ENCODE measurements around the gene S100PBP.
A peak's percentile ranks its signal among the peaks of the same experiment; 100 is the strongest.

The S100PBP gene

GRCh38 chr1:32871364-32872191, 54.1 kb downstream of the S100PBP start:
- peak; percentile 20 for DNase-seq

- no peak for DNase-seq
Observed at GRCh38 chr1:32872192-32872460, 54.7 kb downstream of the S100PBP start.

DNA sequence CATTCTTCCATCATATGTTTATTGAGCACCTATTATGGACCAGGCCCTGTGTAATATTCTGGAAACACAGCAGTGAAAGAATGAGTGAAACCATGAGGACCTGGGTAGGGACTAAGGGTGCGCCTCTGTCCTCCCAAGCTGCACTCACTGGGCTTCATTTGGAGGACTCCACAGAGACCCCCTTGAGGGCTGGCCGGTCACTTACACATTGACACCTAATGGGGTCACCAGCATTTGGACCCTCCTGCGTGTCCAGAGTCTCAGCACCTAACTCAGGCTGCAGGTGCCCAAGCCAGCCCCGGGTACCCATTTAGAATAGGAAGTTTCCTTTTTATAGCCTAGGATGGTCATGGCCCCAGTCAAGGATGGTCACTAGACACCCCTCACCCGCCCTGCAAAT, 56.0 kb downstream of the S100PBP start:
- DNase-seq: no peak

GRCh38 chr1:32874860-32875752, 57.7 kb downstream of the S100PBP start:
- DNase-seq: no peak

GRCh38 chr1:32876341-32877210, 59.1 kb downstream of the S100PBP start:
- peak; percentile 25 for DNase-seq

DNA sequence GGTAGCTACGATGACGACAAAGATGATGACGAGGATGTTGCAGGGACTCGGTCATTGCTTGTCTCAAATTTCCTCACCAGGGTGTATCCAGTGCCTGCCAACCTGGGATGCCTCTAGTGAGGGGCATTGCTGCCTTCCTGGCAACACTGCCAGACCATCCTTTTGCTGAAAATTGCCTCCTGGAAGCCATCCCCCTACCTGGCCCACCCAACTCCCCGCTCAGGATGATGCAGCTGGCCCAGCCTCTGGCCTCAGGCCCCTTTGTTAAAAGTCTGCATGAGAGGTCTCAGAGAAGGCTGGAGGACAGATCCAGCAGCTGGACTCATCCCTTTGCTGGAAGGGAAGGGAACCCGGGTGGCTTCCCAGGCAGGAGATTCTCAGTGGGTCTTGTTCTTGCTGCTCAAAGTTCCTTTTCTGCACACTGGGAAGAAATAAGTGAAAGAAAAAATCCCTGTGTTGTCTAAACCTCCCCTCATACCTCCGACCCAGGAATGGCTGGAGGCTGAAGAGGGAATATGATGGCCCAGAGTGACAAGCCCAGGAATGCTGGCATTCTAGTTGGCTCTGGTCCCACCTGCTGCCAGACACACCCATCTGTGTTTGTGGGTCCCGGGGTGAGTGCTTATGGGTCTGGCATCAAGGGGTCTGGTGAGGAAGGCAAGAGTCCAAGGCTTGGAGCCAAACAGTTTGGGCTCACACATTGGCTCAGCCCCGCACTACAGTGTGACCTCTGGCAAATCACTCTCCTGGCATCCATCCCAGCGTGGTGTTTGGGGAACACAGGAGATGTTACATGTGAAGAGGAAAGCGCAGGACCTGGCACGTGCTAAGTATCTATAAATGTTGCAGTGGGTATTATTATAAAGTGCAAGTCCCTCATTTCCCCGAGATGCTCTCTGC, 60.0 kb downstream of the S100PBP start:
- DNase-seq: no peak

- DNase-seq: no peak
Observed at GRCh38 chr1:32878183-32878582, 60.7 kb downstream of the S100PBP start.

DNA sequence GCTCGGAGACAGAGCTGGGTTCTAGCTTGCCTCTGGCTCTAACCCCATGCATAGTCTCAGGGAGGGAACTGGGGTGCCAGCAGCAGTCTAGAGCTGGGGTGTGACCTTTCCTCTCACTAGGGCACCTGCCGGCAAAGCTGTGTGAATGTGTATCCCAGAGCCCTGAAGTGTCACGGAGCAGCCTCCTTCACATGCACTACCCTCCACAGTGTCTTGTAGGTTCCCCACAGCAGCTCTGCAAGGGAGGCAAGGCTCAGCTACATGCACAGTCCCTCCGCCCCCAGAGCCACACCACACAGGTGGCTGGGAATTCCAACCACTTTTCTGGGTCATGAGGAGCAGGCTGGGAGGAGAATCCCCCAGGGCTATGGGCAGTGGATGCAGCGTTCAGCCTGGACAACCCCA, 61.2 kb downstream of the S100PBP start:
- no peak for DNase-seq

DNA sequence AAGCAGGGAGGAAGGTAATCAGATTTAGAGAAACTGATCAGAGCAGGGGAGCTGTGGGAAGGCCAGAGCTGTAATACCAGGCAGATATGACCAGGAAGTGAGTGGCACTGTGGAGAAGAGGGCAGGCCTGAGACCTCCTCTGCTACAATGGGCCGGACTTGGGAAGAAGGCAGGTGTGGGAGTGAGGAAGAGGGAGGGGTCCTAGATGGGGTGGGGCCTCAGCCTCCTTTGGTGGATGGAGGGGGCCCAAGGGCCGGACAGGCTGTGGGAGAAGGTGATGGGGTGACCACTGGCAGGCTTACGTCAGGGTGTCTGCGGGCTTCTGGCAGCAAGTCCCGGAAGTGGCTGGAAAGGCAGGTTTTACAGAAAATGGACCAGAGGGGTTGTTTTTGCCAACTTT, 63.8 kb downstream of the S100PBP start:
- DNase-seq: no peak

- no peak for DNase-seq
Observed at GRCh38 chr1:32881871-32882850, 64.7 kb downstream of the S100PBP start.

DNA sequence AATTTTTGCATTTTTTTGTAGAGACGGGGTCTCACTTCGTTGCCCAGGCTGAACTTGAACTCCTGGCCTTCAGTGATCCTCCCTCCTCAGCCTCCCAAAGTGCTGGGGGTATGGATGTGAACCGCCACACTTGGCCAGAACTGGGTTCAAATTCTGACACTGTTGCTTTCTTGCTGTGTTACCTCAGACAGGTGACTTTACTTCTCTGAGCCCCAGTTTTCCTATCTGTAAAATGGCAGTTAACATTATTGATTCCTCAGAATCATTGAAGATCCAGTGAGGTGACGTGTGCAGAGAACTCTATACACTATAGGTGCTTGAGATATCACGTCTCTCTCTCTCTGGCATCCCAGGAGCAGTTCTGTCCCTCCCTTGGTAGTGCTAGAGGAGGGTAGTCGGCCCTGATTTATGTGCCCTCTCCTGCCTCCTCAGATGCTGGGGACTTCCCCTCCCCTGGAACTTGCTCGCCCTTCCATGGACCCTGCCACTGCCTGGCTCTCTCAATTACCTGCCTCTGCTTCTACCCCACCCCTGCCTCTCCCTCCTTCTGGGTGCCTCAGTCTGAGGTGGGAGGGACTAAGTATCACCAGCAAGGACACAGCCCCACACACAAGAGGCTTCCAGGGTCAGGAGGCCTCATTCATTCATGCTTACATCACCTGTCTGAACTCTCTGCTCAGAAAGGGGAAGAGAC, 66.0 kb downstream of the S100PBP start:
- no peak for DNase-seq

DNA sequence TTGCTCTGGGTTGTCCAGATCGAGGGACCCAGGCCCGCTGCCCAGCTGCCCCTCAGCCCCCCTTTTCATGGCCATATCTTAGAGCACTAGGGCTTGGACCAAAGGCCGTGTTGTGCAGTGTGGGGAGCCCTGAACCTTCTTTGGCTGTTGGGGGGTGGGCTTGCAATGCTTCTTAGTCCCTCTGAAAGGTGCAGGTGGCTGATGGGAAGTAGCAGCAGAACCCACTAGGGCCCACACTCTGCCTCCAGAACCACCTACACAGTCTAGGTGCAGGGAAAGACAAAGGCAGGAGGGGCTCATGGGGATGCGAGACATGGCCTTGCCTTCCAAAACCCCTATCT, 66.5 kb downstream of the S100PBP start:
- DNase-seq: no peak

- DNase-seq: no peak
Observed at GRCh38 chr1:32884726-32885125, 67.3 kb downstream of the S100PBP start.

GRCh38 chr1:32885676-32886003, 68.2 kb downstream of the S100PBP start:
- no peak for DNase-seq

DNA sequence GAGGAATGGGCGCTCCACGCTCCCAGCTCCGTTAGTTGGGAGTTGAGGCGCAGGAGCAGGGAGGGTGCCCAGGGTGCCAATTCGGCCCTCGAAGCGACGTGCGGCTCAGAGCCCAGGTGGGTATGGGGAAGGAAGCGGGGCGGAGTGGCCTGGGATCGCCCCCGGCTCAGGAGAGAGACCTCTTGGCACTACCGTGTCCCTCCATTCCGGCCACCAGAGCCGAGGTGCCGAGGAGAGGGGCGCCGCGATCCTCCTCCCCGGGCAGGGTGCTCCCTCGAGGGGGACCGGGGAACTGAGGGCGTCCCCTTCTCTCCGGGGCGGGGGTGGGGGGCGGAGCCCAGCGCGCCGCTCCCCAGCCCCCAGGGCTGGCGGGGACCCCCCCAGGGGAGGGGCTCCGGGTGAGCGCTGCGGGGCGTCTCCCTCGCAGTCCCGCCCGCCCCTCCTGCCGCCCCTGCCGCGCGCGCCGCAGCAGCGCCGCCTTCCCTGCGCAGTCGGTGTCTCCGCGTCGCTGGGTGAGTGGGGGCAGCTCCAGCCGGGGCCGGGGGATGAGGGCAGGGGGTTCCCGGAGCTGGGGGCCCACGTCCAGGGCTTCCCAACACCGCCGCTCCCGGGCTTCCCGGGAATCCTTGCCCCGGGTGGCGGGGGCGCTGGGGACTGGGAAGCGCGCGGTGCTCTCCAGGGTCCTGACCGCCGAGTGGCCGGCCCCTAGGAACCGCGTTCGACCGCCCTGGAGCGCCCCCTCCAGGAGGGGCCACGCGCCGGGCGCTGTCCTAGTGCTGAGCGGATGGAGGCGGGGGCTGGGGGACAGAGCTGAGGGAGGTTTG, 68.8 kb downstream of the S100PBP start, which contains the start of gene HPCA:
HPCA (plus strand) TSS at position 488 of the 824 bp plus-strand sequence. CDS start 2,408 bp downstream, outside the sequence.
- DNase-seq: peak; percentile 39

DNA sequence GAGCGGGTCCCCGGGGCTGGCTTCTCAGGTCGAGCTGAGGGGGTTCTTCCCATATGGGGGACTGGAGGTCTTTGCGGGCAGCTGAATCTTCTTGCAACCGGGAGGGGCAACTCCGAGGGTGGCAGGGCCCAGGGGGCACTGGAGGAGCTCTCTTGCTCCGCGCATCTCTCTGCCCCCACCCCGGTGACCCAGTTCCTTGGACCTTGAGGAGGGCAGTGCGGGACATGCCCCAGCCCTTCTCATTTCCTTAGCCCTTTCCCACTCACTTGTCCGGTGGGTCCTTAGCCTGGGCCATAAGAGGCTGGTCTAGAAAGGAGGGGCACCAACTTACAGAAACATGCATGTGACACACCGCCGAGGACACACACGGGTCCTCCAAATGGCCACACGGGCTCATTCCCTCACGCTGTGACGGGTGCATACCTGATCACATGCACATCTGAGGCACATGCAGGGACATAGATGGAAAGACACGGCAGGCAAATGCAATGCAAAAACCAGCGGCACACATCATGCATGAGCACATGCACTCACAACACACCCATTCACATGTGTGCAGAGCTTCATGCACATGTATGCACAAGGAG, 69.5 kb downstream of the S100PBP start:
- DNase-seq: no peak

DNA sequence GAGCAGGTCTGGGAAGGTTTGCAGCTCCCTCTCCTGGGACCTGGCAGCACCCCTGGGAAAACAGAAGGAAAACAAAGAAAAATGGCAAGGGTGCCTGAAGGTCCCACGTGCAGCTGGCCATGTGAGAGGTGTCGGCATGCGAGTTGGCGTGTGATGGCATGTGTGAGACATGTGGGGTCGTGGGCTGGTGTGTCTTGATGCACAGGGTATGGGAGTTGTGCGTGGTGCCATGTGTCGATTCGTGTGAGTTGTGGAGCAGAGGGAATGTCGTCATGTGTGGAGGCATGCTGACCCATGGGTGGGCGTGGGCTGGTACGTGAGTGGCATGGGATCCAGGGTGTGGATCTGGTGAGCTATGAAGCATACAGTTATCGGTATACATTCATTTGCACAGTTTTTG, 70.2 kb downstream of the S100PBP start:
- no peak for DNase-seq

DNA sequence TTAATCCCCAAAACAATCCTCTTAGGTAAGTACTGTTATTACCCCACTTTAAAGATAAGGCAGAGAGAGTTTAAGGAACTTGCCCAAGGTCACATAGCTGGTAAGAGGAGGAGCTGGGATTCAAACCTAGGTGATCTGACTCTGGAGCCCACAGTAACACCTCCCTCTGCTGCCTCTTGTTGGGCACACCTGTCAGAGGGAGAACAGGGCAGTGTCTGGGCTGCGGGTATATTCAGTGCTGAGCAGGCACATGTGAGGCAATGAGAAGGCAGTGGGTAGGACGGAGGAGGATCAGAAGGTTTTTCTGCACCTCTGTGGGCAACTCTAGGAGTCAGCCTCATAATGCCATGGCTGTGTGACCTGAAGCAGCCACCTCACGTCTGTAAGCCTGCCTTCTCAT, 70.7 kb downstream of the S100PBP start:
- DNase-seq: no peak

All from fibroblast of skin of abdomen (primary cell).